Hepatic stellate cell (primary cell): ENCODE measurements around the gene TRAPPC12.

ENCODE experiments used
- DNase-seq: peaks from one replicate; pipeline ENCODE4 v3.0.0; 2011; ENCODE audit warnings: low spot score

The TRAPPC12 gene

DNA sequence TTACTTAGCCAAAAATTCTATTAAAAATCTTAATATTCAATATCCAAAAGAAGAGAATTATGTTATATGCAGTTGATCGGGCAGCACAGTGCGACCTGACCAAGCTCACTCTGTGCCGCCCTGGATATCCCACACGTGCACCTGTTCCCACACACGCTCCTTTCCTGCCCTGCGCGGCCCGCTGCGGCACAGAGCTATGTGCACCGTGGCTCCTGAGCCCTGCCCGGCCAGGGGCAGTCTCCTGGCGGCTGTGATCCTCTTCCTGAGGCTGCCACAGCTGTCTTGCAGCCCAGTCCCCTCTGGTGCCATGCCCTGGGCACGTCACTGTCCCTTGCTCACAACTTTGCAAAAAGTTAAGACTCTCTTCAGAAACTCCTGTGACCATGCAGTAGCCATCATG lies 29.3 kb downstream of the TRAPPC12 start:
- no peak for DNase-seq

DNA sequence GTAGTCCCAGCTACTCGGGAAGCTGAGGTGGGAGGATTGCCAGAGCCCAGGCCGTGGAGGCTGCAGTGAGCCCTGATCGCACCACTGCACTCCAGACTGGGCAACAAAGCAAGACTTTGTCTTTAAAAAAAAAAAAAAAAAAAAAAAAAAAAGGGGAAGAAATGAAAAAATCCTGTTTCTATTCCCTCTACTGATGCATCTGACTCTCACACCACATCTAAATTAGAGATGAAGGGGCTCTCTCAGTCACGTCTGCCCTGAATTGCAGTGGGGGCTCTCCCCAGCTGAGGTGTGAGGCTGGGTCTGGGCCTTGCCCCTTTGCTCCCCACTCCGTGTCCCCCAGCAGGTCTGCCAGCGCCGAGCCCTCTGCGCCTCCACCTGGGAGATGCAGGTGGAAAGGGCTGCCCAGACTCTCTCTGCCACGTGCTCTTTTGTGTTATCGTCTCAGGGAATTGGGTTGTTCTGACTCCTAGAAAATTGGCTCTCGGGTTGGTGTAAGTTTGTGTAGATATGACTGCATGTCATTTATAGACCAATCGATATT lies 30.2 kb downstream of the TRAPPC12 start:
- no peak for DNase-seq

DNA sequence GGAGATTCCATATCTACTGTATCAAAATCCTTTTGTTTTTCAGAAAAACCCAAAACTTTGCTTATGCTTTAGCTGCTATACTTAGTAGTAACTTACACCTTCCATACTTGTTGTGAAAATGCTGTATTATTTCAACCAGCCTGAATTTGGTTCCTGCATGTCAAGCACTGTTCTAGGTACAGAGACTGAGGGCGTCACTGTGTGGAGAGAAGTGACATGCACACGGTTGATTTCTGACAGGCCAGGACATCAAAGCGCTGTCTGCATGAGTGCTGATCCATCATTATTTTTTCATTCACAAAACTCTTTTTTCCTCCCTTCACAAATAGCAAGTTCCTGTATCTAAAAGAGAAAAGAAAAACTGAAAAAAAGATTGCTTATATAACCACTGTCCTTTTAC lies 31.6 kb downstream of the TRAPPC12 start:
- no peak for DNase-seq

DNA sequence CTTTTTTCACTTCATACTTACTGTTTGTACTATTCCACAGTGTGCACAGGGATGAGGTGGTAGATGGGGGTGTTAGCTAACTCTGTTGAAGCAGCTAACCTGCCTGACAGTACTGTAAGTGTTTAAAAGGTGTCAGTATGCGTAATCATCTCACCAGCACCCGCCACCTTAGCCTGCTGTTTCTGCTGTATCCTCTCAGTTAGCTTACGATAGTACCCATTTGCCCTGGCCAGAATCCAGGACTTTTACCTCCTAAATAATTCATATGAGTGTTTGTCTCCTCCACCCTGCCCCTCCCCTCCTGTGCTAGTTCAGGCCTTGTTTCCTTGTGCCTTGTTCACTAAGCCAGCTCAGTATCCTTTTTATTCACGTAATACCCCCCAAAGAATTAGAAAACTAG lies 34.2 kb downstream of the TRAPPC12 start:
- DNase-seq = no peak

DNA sequence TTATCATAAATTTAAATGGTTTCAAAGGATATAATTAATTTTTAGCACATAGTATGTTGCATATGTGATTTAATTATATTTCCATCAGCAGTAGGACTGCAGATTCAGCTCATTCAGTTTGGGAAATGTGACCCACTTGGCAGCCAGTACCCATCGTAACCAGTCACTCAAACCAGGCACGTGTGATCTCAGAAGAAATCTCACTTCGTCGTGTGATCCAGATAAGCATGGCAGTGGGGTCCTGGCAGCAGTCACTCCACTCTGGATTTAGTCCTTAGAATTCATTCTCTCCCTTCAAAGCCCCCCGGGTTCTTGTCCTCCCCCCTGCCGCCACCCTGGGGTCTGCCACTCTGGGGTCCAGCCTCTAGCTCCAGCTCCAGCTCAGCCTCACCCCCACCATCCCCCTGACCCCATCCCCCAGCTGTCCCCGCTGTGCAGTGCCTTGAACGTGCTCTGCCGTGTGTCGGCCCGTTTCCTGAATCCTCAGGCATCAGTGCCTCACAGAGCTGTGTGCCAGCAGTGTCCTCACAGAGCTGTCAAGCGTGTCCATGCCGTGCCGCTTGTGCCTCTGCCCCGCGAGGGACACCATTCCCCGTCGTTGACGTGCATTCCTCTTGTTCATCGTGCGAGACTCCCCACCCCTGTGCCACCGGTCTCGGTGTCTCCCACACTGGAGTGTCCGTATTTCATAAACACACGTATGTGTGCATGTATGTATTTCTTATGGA lies 34.8 kb downstream of the TRAPPC12 start:
- DNase-seq = no peak

DNA sequence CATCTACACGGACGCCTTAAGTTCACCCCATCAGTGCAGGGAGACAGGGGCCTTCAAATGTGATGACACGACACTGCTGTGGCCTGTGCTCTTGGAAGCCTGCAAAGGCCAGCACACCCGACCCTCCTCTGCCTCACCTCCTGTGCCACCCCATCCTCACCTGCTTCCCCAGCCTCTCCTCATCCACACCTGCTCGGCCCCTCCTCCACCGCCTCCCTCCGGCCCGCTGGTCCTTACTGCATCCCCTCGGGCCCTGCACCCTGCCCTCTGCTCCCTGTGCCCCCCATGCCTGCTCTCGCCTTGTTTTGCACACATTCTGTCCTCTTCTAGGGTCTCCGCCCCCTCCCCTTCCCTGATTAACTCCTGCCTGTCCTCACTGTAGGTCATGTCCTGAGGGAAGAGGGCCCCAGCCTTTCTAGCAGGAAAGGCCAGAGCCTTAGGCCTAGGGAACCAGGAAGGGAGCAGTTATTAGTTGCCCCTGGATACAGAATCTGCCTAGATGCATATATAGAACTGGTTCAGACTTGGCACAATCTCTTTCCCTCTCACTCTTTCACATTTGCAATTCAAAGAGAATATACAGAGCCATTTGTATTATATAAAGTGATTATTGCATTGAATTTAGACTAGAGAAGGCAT lies 39.4 kb downstream of the TRAPPC12 start:
- DNase-seq = no peak

DNA sequence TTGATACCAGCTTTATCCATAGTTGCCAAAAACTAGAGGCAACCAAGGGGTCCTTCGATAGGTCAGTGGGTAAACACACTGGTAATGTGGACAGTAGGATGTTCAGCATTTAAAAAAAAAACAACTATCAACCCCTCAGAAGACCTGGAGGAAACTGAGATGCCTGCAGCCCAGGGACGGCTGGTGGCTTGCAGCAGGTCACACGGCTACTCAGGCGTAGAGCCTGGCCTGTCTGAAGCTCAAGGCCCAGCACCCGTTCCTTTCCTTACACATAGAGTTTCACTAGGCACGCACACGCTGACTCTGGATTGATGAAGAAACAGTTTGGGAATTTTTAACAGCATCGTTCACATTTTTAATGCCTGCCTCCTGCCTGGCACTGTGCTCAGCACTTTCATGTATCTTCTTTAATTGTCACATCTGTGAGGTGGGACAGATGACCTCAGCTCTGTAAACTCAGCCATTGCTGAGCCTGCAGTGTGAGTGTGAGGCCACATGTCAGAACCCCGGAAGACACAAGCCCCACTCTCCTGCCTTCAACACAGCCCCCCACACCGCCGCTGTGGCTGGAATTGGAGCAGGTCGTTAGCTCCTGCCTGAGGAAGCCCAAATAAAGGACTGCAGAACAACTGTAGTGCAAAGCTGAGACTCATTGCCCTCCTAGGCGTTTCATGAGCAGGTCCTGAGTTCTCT lies 40.7 kb downstream of the TRAPPC12 start:
- DNase-seq = no peak

DNA sequence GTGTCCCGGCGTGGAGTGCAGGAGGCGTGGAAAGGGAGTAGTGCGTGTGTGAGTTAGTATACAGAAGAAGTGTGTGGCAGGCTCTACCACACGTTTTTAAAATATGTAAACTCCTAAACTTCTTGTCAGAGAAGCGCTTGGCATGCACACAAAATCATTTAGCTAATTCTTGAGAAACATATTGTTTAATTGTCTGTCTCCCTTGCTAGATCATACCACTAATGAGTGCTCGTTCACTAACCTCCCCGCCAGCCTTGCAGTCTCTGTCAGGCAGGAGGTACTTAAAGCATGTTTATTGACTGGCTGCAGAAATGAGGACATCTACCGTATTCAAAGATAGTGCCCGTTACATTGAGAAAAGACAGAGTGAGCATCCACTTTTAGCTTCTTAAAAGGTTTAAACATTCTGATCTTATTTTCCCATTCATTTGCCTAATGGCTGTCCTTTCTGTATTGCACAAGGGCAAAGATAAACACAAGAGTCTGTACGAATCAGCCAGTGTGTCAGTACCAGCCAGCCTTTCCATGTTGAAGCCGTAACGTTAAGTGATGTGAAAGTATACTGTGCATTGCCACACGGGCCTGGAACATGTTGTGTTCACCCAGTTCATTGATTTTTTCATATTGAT lies 41.4 kb downstream of the TRAPPC12 start:
- no peak for DNase-seq

DNA sequence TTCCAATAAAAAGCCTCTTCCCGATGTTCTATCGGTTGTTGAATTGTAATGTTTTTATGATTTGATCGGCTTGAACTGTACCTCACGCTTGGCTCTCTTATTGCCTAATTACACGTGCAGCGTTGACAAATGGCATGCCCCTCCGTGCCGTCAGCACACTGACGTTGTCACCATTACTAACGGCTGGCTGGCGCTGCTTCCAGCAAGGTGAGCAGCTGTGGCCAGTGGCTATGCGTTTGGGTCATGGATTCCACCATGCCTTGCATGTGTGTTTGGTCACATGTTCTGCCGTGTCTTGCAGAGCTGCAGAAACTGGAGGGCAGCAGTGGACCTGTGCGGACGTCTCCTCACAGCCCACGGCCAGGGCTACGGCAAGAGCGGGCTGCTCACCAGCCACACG lies 42.1 kb downstream of the TRAPPC12 start:
- no peak for DNase-seq

DNA sequence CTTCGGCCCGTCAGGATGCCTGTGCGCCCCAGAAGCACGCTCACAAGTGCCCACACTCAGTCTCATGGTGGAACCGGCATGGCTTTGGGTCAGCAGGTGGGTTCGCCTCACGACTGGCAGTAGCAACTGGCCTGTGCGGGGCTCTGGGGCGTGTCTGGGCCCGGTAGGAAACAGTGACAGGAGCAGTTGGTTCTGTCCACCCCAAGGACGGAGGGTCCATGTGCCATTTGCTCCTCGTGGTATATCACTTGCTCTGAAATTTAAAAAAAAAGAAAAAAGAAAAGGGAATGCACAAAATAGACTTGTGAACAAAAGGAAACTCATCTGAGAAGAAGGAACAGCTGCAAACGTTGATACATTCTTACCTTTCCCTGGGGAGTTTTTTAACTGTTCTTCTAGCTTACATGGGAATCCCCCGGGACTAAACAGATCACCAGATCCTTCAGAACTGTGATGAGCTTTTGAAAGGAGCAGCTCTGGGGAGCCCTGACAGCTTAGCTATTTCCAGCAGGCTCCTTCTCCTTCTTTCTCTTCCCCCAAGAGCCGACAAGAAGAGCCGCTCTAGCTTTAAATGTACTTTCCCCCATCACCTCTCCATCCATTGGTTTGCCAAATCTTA lies 42.8 kb downstream of the TRAPPC12 start:
- no peak for DNase-seq

DNA sequence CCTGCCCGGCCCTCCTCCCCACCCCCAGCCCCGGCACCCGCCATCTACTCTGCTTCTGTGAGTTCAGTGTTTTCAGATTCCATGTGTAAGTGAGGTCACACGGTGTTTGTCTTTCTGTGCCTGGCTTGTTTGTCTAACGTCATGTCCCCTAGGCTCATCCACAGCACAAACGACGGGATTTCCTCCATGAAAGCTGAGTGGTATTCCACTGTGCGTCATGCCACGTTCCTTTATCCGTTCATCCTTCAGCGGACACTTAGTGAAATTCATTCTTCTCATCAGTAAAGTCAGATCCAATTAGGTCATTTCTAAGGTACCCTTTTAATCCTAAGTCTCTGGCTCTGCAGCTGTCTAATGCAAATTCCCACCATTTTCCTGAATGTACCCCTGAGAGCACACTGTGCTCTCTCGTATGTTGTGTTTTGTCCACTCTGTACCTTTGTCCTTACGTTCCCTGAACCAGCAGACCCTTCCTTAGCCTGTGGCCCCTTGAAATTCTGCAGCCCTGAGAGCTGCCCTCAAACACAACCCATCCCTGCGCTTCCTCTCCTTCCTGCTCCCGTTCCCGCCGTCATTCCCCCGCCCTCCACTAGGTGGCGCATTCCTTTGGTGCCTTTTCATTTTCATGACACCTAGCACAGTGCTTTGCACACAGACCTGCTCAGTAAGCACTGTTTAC lies 44.1 kb downstream of the TRAPPC12 start:
- peak; percentile 73 for DNase-seq

DNA sequence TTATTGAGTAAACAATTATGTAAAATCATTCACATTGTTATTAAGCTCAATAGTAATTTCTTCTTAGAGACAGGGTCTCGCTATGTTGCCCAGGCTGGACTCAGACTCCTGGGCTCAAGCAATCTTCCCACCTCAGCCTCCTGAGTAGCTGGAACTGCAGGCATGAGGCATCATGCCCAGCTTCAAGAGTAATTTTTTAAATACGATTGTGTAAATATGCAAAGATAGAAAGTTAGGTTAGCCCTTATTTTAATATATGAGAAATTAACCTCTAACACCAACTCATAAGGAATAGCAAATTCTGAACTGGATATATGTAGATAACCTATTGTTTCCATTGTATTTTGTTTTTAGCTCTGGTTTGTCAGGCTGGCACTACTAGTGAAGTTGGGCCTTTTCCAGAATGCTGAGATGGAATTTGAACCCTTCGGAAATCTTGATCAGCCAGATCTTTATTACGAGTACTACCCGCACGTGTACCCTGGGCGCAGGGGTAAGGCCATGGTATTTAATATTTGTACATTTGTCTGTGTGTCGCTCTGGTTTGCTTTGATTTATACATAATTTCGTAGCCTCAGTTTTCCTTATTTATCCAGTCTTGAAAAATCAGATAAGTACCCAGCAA lies 44.8 kb downstream of the TRAPPC12 start:
- DNase-seq = no peak

DNA sequence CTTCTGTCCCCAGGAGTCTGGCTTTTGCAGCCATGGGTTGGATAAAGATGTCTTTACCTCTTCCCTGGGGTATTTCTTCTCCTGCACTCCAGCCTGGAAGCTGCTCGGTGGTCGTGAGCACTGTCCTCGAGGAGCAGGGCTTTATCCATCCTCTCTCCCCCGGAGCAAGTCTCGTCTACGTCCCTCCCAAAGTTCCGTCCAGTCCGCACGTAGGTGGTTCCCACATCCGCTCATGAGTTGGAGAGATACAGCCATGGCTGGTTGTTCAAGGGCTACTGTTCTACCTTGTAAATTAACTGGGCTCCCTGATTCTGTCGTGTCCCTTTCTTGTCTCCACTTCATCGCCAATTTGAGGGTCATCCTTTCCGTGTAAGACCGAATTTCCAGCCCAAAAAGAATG lies 47.1 kb downstream of the TRAPPC12 start:
- DNase-seq = no peak

DNA sequence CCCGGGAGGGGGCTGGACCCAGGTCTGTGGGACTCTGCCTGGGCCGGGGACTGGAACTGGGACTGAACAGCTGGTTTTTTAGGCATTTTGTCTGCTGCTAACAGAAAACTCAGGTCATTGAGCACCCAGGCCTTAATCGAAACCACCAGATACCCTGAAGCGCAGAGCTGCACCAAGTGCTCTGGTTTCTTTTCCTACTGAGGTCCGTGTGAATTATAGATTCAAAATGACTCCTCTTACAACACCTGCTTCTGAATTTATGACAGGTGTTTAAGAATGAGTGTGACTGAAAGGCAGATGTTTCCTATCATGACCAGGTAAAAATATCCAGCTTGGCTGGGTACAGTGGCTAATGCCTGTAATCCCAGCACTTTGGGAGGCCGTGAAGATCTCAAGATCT lies 47.8 kb downstream of the TRAPPC12 start:
- no peak for DNase-seq

DNA sequence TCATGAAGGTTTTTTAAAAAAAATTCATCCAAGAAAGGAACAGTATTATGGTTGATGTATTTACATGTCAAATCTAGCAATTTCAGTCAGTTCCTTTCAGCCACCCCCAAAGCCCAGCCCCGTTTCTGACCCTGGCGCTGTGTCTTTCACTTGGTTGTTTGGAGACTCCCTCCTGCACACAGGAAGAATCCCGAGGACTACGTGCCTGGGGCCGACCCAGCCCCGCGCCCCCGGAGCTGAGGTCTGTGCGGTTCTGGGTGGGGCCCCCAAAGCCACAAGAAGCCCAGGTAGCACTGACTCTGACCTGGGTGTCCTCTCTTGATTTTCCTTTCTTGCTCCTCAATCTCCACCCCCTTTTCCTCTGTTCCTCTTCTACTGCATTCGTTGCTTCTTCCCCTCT lies 49.1 kb downstream of the TRAPPC12 start:
- DNase-seq = no peak

DNA sequence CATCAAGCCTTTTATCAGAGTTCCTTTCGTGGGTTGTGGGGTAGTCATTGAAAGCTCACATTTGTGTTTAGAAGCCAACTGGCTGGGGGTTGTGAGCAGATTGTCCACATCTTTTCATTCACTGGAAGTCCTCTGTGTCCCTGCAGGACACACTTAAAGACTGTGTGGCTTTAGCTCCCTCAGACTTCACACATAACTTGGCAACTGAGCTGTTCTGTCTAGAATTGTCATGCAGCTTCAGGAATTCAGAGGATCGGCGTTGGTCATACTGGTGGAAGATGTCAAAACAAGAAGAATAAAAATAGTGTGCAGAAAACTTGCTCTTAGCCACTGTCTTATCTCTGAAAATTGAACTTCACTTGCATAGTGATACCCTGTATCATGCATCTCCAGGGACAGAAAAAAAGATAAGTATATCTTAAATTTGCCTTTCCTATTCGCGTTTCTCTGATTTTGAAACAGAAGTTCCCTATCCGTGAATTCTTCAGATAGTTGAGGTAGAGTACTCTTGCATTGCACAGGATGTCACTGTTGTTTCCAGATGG lies 49.6 kb downstream of the TRAPPC12 start:
- DNase-seq = no peak

DNA sequence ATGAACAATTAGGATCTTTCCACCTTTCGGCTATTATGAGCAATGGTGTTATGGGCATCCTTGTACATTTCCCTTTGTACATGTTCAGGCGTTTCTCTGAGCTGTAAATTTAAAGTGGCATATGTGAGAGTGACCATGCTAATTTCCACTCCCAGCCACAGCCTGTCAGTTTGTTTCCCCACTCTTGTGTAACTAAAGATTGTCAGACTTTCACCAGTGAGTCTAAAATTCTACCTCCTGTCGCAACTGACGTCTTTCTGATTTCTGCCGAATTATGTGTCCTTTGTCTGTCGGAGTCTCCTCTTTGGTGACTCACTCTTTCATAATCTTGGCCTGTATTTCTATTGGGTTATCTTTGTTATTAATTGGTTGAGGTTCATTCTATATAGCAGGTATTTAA lies 50.7 kb downstream of the TRAPPC12 start:
- no peak for DNase-seq

DNA sequence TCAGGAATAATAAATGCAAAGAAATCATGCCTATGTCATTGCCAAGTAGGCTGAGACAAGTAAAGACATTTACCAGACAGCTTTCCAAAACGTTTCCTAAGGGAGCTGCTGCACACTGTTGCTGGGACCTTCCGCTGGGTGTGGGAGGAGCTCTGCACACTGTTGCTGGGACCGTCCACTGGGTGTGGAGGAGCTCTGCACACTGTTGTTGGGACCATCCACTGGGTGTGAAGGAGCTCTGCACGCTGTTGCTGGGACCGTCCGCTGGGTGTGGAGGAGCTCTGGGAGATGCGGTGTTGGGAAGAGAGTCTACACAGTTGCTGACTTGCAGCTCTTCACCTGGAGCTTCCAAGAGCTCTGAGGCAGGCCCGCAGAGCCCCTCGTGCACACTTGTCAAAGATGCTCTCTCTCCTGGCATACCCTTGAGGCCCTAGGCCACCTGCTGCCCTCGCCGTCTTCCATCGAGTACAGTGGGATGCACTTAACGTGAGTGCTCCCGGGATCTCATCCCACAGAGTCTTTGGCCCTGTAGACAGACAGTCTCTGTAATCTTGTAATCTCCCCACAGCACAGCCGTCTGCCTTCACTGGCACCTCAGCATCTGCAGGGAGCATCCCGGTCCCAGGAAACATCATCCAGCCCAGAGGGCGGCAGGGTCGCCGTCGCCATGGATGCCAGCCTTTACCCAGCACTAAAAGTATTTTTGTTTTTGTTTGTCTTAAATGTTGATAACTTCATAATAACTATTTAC lies 51.4 kb downstream of the TRAPPC12 start:
- DNase-seq = no peak

DNA sequence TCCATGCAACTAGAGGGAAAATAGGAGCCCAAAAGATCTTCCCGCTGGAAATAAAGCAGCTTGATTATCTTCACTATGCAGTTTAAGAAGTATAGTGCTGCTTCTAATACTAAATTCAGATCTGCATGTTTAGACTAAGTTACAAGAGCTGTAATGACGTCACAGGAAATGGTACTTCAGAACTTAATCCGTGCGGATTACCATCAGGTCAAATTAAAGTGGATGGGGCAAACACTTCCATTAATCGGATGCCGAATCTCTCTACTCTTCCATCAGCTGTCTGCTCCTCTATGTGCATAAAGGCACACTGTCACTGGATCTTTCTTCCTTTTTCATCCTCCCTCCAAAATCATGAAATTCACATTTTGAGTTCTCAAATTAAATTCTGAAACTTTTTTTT lies 52.6 kb downstream of the TRAPPC12 start:
- DNase-seq = no peak

DNA sequence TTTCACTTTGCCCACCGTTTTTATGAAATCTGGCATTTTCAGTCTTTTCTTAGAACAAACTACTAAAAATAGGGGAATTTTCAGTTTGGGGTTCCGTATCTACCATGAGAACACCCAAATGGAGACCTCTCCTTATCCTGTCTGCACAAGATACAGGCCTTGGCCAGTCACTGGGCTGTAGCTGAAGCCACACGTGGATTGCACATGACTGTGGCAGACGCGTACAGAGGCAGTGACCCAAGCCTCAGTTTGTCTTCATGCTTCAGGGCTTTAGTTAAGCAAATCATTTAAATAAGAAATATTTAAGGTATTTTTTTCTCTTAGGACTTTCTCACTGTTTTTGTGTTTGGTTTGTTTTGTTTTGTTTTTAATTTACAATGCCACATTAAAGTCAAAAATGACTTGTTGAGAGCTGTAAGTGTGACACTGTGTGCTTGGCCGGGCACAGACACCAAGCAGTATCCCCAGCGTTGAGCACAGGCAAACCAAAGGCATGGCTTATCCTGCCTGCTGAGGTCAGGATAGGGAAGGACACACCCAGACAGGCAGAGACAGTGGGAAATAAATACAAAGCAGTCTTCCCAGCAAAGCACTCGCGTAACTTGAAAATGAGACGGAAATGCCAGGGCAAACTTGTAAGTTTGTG lies 53.3 kb downstream of the TRAPPC12 start:
- no peak for DNase-seq
